Astrocyte (in vitro differentiated cells and primary cell): ENCODE measurements around the gene TMEM161A. TPM values are rescaled to one million over a fixed set of nuclear protein-coding genes. Genes with fewer than 3 reads are reported as not detected.

Experiments
- DNase-seq: peaks from one replicate; pipeline ENCODE4 v3.0.0-alpha.2; 2010; ENCODE audit warnings: low read depth
- FAIRE-seq: peaks from 2 replicates; lab custom pipeline; 2011; peaks lifted over from hg19 to GRCh38; lab: Jason Lieb, UNC
- H2AFZ ChIP-seq: 2 replicates; pipeline ENCODE4 v1.6.0; 2012; ENCODE audit warnings: low read depth, low read length, inconsistent platforms
- H3K27ac ChIP-seq: 2 replicates; pipeline ENCODE4 v1.5.1; 2011; ENCODE audit warnings: low read depth, low read length, inconsistent platforms
- H3K27me3 ChIP-seq: 2 replicates; pipeline ENCODE4 v1.6.0; 2011; ENCODE audit warnings: low read length, inconsistent platforms; ENCODE audit not compliant: insufficient read depth
- H3K36me3 ChIP-seq: 2 replicates; pipeline ENCODE4 v1.5.1; 2011; ENCODE audit warnings: low read length, inconsistent platforms; ENCODE audit not compliant: insufficient read depth
- H3K4me1 ChIP-seq: 2 replicates; pipeline ENCODE4 v1.5.1; 2011; ENCODE audit warnings: low read length, inconsistent platforms; ENCODE audit not compliant: insufficient read depth
- H3K4me2 ChIP-seq: 2 replicates; pipeline ENCODE4 v1.6.0; 2012; ENCODE audit warnings: low read length, inconsistent platforms
- H3K4me3 ChIP-seq: 2 replicates; pipeline ENCODE4 v1.5.1; 2011; ENCODE audit warnings: low read depth, mild to moderate bottlenecking, low read length, inconsistent platforms; ENCODE audit not compliant: insufficient read depth
- H3K79me2 ChIP-seq: 2 replicates; pipeline ENCODE4 v1.6.0; 2012; ENCODE audit warnings: mild to moderate bottlenecking, low read length, inconsistent platforms; ENCODE audit not compliant: insufficient read depth
- H3K9ac ChIP-seq: 2 replicates; pipeline ENCODE4 v1.6.0; 2012; ENCODE audit warnings: mild to moderate bottlenecking, low read length, inconsistent platforms
- H3K9me3 ChIP-seq: 2 replicates; pipeline ENCODE4 v1.5.1; 2012; ENCODE audit warnings: low read depth, mild to moderate bottlenecking, low read length, inconsistent platforms; ENCODE audit not compliant: insufficient read depth
- H4K20me1 ChIP-seq: 2 replicates; pipeline ENCODE4 v1.6.0; 2012; ENCODE audit warnings: low read length, inconsistent platforms; ENCODE audit not compliant: insufficient read depth
- H3K27ac Mint-ChIP-seq: one replicate; pipeline ENCODE4 v1.8.0; 2021; ENCODE audit warnings: mild to moderate bottlenecking, mixed read lengths; ENCODE audit not compliant: unreplicated experiment
- H3K27me3 Mint-ChIP-seq: one replicate; pipeline ENCODE4 v1.8.0; 2021; ENCODE audit warnings: low read depth, mixed read lengths; ENCODE audit not compliant: unreplicated experiment
- H3K36me3 Mint-ChIP-seq: one replicate; pipeline ENCODE4 v1.8.0; 2021; ENCODE audit warnings: low read depth, mixed read lengths; ENCODE audit not compliant: unreplicated experiment
- H3K4me1 Mint-ChIP-seq: one replicate; pipeline ENCODE4 v1.8.0; 2021; ENCODE audit warnings: low read depth, mixed read lengths; ENCODE audit not compliant: unreplicated experiment
- H3K4me3 Mint-ChIP-seq: one replicate; pipeline ENCODE4 v1.8.0; 2021; ENCODE audit warnings: mild to moderate bottlenecking, moderate library complexity, mixed read lengths; ENCODE audit not compliant: unreplicated experiment
- H3K9me3 Mint-ChIP-seq: one replicate; pipeline ENCODE4 v1.8.0; 2021; ENCODE audit warnings: mild to moderate bottlenecking, mixed read lengths; ENCODE audit not compliant: unreplicated experiment
- CTCF ChIP-seq: IDR thresholded peaks from 2 replicates; pipeline ENCODE4 v1.5.1; 2011; ENCODE audit warnings: low read depth, mild to moderate bottlenecking, inconsistent platforms, low read length, moderate library complexity; ENCODE audit not compliant: insufficient read depth
- EZH2 ChIP-seq: IDR thresholded peaks from 2 replicates; pipeline ENCODE4 v1.6.1; 2012; ENCODE audit warnings: mild to moderate bottlenecking, low read length, inconsistent platforms; ENCODE audit not compliant: insufficient read depth
- total RNA-seq: library from RNA; stranded (reverse); gene quantifications from 2 replicates; pipeline ENCODE4 v1.2.1, GENCODE V29; 2021

Gene TMEM161A
- total RNA-seq, 1 donor from 2014 or later = 27.2 TPM

GRCh38 chr19:19131989-19132388, 6.3 kb downstream of the TMEM161A start:
- no peaks in the 10 kb centered on the region for H3K4me1 Mint-ChIP-seq
- Histone ChIP-seq H4K20me1 (peaks cover 3% of the 10 kb centered on the region), H2AFZ (no peak overlapping the region), H3K9ac (no peak overlapping the region), H3K9me3 (peaks cover 5% of the 10 kb centered on the region), H3K79me2 (peaks cover 2% of the 10 kb centered on the region), H3K27ac (no peak overlapping the region), H3K4me1 (no peaks in the 10 kb centered on the region), H3K4me3 (no peak overlapping the region), H3K36me3 (no peaks in the 10 kb centered on the region), H3K27me3 (no peaks in the 10 kb centered on the region), H3K4me2 (no peak overlapping the region)
- peak overlapping the region; percentile 40 for H3K4me3 Mint-ChIP-seq
- H3K27me3 Mint-ChIP-seq = no peaks in the 10 kb centered on the region
- no peak for DNase-seq
- H3K36me3 Mint-ChIP-seq = peaks cover 33% of the 10 kb centered on the region
- FAIRE-seq = no peak
- no peak overlapping the region for H3K27ac Mint-ChIP-seq
- TF ChIP-seq EZH2 = no peak
- no peak for TF ChIP-seq CTCF
- peaks cover 4% of the 10 kb centered on the region for H3K9me3 Mint-ChIP-seq

- no peak for FAIRE-seq
- Mint-ChIP-seq H3K27me3 (no peaks in the 10 kb centered on the region), H3K27ac (no peak overlapping the region), H3K4me3 (no peak overlapping the region), H3K36me3 (peaks cover 33% of the 10 kb centered on the region), H3K9me3 (peaks cover 9% of the 10 kb centered on the region), H3K4me1 (no peaks in the 10 kb centered on the region)
- no peaks in the 10 kb centered on the region for H3K9me3 ChIP-seq
- H3K79me2 ChIP-seq = no peaks in the 10 kb centered on the region
- no peak for TF ChIP-seq EZH2
- TF ChIP-seq CTCF = no peak
- H3K4me2 ChIP-seq = no peak overlapping the region
- H3K27me3 ChIP-seq = no peaks in the 10 kb centered on the region
- no peak overlapping the region for H3K9ac ChIP-seq
- H2AFZ ChIP-seq = no peak overlapping the region
- no peaks in the 10 kb centered on the region for H4K20me1 ChIP-seq
- no peak for DNase-seq
- H3K36me3 ChIP-seq = no peaks in the 10 kb centered on the region
- no peak overlapping the region for H3K4me3 ChIP-seq
- H3K4me1 ChIP-seq = no peaks in the 10 kb centered on the region
- H3K27ac ChIP-seq = no peak overlapping the region
Observed at GRCh38 chr19:19126102-19126501, 12.2 kb downstream of the TMEM161A start.

GRCh38 chr19:19123386-19123785, 14.9 kb downstream of the TMEM161A start:
- no peaks in the 10 kb centered on the region for H3K27me3 ChIP-seq
- H3K9ac ChIP-seq = no peak overlapping the region
- no peaks in the 10 kb centered on the region for H3K4me1 ChIP-seq
- FAIRE-seq (no peak), DNase-seq (no peak)
- Mint-ChIP-seq H3K27ac (no peak overlapping the region), H3K4me3 (no peak overlapping the region), H3K36me3 (peaks cover 25% of the 10 kb centered on the region), H3K27me3 (no peaks in the 10 kb centered on the region), H3K9me3 (peaks cover 9% of the 10 kb centered on the region), H3K4me1 (no peaks in the 10 kb centered on the region)
- no peak for TF ChIP-seq CTCF
- TF ChIP-seq EZH2 = no peak
- H3K9me3 ChIP-seq = no peaks in the 10 kb centered on the region
- H3K4me2 ChIP-seq = no peak overlapping the region
- no peak overlapping the region for H3K27ac ChIP-seq
- no peaks in the 10 kb centered on the region for H3K36me3 ChIP-seq
- no peak overlapping the region for H2AFZ ChIP-seq
- H4K20me1 ChIP-seq = no peaks in the 10 kb centered on the region
- no peaks in the 10 kb centered on the region for H3K79me2 ChIP-seq
- H3K4me3 ChIP-seq = no peak overlapping the region
